Activated CD4-positive, alpha-beta memory T cell treated with anti-CD3 and anti-CD28 coated beads for 36 hours (primary cell): ENCODE results near the gene CCDC124. TPM values are rescaled to one million over a fixed set of nuclear protein-coding genes. Genes with fewer than 3 reads are reported as not detected.

Experiments used
- total RNA-seq, 2 experiments: library from RNA; stranded (reverse); gene quantifications; one replicate each; pipeline ENCODE4 v1.2.3, GENCODE V29; 2021

The CCDC124 gene
- total RNA-seq, 2 experiments from 2014 or later: 101 to 105 TPM

Other genes with a start within 250 kb of the CCDC124 start
- gene UNC13A, start 244.7 kb upstream of the CCDC124 start, total RNA-seq: under 1 TPM; 0.02 TPM
- 10 to 100 TPM; 63.0 to 71.2 TPM for gene MAP1S, start 213.5 kb upstream of the CCDC124 start, total RNA-seq
- gene FCHO1, start 181.5 kb upstream of the CCDC124 start, total RNA-seq: 10 to 100 TPM; 54.3 to 54.5 TPM
- under 1 TPM; 0.26 to 0.34 TPM for gene B3GNT3, start 137.9 kb upstream of the CCDC124 start, total RNA-seq
- 1 to 10 TPM; 6.8 to 8.3 TPM for gene INSL3, start 111.5 kb upstream of the CCDC124 start, total RNA-seq
- gene JAK3, start 85.0 kb upstream of the CCDC124 start, total RNA-seq: 100 to 1,000 TPM; 200 to 217 TPM
- gene RPL18A, start 73.1 kb upstream of the CCDC124 start, total RNA-seq: 1,000 to 10,000 TPM; 3,104 to 3,138 TPM
- gene SLC5A5, start 61.1 kb upstream of the CCDC124 start, total RNA-seq: 1 to 10 TPM in 1 of 2 experiments, under 1 TPM in 1; 0.87 to 1.0 TPM
- gene KCNN1, start 34.1 kb downstream of the CCDC124 start, total RNA-seq: under 1 TPM in 1 of 2 experiments, not detected in 1; 0.24 TPM
- gene ARRDC2, start 75.2 kb downstream of the CCDC124 start, total RNA-seq: 10 to 100 TPM; 28.2 to 28.6 TPM
- gene IL12RB1, start 153.9 kb downstream of the CCDC124 start, total RNA-seq: 10 to 100 TPM; 22.6 to 23.3 TPM
- 10 to 100 TPM; 22.5 to 23.8 TPM for gene MAST3, start 164.8 kb downstream of the CCDC124 start, total RNA-seq
- 10 to 100 TPM; 14.9 to 19.1 TPM for gene PIK3R2, start 220.1 kb downstream of the CCDC124 start, total RNA-seq
- gene IFI30, start 240.8 kb downstream of the CCDC124 start, total RNA-seq: 10 to 100 TPM; 23.7 to 26.9 TPM